GM18873 (cell line): ENCODE measurements around the gene DEPDC4.
"Not testable (repeated sequence)": the region's sequence is repeated elsewhere in the genome, so short reads cannot be mapped to it uniquely, and the experiment has no call there.

Experiments used
- ATAC-seq: cut with Tn5 transposase; IDR thresholded peaks from one replicate; pipeline ENCODE4 v1.9.1; 2021; ENCODE audit warnings: mild to moderate bottlenecking, moderate library complexity, moderate number of reproducible peaks; ENCODE audit not compliant: unreplicated experiment, low FRiP score

DEPDC4 gene

GRCh38 chr12:100266835-100267602 is at the start of gene DEPDC4, which contains the start of gene SCYL2:
Gene DEPDC4, minus strand, starts transcription at chr12:100267079. Its CDS starts 3 bp downstream, at chr12:100267076.
Gene SCYL2, plus strand, starts transcription at chr12:100267177. Its CDS starts 15,794 bp downstream, at chr12:100282971.
- ATAC-seq, result peak; percentile 89

GRCh38 chr12:100311317-100311716 is 44.4 kb upstream of the DEPDC4 start:
- ATAC-seq, result no peak

- not testable (repeated sequence) for ATAC-seq
Observed at GRCh38 chr12:100308138-100308537, 41.3 kb upstream of the DEPDC4 start.

GRCh38 chr12:100304334-100304733 is 37.5 kb upstream of the DEPDC4 start:
- ATAC-seq, result not testable (repeated sequence)

GRCh38 chr12:100303831-100304230 is 37.0 kb upstream of the DEPDC4 start:
- no peak for ATAC-seq

GRCh38 chr12:100302081-100302480 is 35.2 kb upstream of the DEPDC4 start:
- no peak for ATAC-seq

GRCh38 chr12:100295764-100296555 is 29.1 kb upstream of the DEPDC4 start:
- no peak for ATAC-seq

GRCh38 chr12:100294366-100294765 is 27.5 kb upstream of the DEPDC4 start:
- not testable (repeated sequence) for ATAC-seq

GRCh38 chr12:100293017-100293416 is 26.1 kb upstream of the DEPDC4 start:
- ATAC-seq, result no peak

- no peak for ATAC-seq
Observed at GRCh38 chr12:100290016-100290415, 23.1 kb upstream of the DEPDC4 start.

- ATAC-seq, result no peak
Observed at GRCh38 chr12:100289038-100289437, 22.2 kb upstream of the DEPDC4 start.

- ATAC-seq, result not testable (repeated sequence)
Observed at GRCh38 chr12:100284556-100284955, 17.7 kb upstream of the DEPDC4 start.

- no peak for ATAC-seq
Observed at GRCh38 chr12:100279607-100280244, 12.8 kb upstream of the DEPDC4 start.

- no peak for ATAC-seq
Observed at GRCh38 chr12:100279159-100279558, 12.3 kb upstream of the DEPDC4 start.

GRCh38 chr12:100274291-100274690 is 7.4 kb upstream of the DEPDC4 start:
- no peak for ATAC-seq

GRCh38 chr12:100273782-100274181 is 6.9 kb upstream of the DEPDC4 start:
- no peak for ATAC-seq

- ATAC-seq, result no peak
Observed at GRCh38 chr12:100268835-100269564, 2.1 kb upstream of the DEPDC4 start.

GRCh38 chr12:100267603-100268281 is 863 bp upstream of the DEPDC4 start:
- ATAC-seq, result peak; percentile 10

- peak; percentile 83 for ATAC-seq
Observed at GRCh38 chr12:100266585-100266834, 369 bp downstream of the DEPDC4 start.
